ENCODE results near the gene ERBIN.

GRCh38 chr5:65933295-65933694 is 6.9 kb downstream of the ERBIN start:
- TF ChIP-seq CTCF (IDR thresholded peaks at IDR 0.05), result no peak
- TF ChIP-seq YY1 (IDR thresholded peaks at IDR 0.05; ENCODE audit: low read depth), result no peak
- no peak for TF ChIP-seq RCOR1 (IDR thresholded peaks at IDR 0.05; ENCODE audit: low read length)
- TF ChIP-seq TEAD4 (IDR thresholded peaks at IDR 0.05; ENCODE audit: borderline replicate concordance, insufficient read depth), result no peak
- TF ChIP-seq EZH2phosphoT487 (IDR thresholded peaks at IDR 0.05; ENCODE audit: borderline replicate concordance, low read depth), result no peak

Data from SK-N-SH (cell line).